HG03039 (cell line): Measurements from ENCODE around the gene FAM78B.

ENCODE experiments used
- ATAC-seq: cut with Tn5 transposase; IDR thresholded peaks from one replicate; pipeline ENCODE4 v1.9.1; 2021; ENCODE audit warnings: mild to moderate bottlenecking, moderate library complexity; ENCODE audit not compliant: unreplicated experiment

The FAM78B gene

DNA sequence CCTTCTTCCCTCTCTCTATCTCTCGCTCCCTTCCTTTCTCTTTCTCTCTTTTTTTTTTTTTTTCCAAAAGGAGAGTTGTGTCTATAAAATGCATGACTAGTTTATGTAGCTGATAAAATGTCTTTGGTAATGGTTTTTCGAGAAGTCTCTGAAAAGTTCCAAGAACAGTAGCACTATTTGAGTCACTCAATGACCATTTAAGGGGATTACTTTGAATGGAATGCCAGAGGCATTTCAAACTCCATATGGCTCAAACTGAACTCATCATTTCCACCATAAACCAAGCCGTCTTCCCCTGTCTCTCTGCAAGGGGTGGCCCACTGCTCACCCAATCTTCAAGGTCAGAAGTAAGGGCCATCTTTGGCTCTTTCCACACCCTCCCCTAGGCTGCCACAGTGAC is 93.3 kb downstream of the FAM78B start:
- ATAC-seq: no peak

DNA sequence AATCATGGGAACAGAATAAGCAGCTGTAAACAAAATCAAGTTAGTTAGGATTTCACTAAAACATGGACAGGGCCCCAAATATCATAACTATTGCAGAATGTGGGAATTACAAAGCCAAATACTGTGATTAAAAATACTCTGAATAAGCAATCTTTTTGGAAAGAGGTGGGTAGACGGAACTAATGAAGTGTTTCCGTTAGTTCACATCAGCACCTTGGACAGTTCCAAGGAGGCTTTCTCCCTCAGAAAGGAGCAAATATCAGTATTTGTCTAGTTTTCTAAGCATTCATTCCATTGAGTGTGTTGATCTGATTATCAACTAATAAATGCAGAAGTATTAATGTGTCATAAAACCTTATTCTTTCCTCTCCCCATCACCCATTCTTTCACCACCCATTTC is 97.4 kb downstream of the FAM78B start:
- no peak for ATAC-seq

DNA sequence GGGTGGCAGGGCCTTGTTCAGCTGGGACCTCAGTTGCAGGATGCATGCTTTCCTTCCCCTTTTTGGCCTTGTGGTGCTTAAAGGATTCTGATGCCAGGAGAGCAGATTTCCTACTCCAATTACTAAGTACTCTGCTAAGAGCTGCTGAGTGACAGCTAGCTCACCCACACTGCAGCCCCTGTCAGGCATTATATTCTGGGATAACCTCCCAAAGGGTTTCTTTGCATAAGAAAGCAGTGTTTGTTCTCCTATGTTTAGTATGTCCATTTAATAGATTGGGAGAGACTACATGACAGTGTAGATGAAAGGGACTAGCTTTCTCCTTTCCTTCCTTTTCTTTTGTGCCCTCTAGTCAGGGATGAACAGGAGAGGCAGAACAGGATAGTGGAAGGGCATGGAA is 100.7 kb downstream of the FAM78B start:
- ATAC-seq: no peak

DNA sequence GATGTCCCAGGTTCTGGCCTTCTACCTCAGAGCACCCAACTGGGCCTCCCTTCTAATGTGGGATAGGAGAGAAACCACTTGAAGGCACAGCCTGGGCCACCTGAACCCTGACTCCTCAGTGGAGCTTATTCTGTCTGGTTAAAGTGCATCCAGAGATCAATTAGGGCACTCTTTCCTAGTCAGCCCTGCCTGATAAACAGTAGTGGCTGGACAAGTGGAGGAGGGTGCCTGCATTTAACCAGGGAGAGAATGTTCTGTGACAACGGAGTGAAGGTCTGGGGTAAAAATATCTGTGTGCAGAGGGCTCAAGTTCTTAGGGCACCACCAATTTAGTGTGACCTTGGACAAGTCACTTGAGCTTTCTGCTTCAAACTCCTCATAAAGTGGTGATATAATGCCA is 101.8 kb downstream of the FAM78B start:
- ATAC-seq: no peak

DNA sequence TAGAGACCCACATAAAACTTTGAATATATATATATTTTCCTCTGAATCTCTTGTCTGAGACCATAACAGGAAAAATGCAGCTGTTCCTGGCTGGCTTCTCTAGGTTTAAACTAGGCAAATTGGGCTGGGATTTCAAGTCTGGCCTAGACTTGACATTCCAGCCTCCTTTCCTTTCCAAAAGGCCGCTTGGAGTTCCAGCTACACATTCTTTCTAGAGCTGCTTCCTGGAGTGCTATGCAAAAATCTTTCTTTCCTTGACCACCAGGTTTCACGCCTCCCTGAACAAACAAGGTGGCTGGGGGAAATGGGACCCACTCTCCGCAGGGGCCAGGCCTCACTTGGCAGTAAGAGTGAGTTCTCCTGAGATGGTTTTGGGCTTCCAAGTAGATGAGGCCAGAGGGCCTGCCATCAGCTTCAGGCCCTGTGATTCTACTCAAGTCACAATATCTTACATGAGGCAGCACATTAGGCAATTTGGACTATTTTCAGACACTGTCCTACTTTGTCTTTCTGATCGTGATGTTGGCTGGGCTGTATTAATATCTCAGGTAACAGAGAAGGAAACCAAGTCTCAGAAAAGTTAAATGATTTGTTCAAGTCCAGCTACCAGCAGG is 102.4 kb downstream of the FAM78B start:
- no peak for ATAC-seq

DNA sequence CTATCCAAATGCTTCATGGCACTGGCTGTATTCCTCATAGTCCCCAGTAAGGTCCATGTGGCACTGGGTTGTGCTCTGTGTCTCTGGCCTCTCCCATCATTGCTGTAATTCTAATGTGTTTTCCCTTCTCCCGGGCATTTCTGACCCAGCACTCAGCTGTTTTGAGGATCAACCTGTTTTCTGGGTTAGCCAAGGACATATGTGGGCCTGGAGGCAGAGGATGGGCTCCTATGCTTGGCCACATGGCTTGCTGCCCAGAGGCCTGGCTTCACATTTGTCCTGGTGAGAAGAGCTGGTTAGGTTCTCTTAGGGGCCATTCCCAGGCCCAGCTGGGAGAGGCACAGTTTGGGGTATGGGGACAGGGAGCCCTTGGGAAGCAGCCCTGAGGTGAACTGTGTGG is 103.1 kb downstream of the FAM78B start:
- no peak for ATAC-seq

DNA sequence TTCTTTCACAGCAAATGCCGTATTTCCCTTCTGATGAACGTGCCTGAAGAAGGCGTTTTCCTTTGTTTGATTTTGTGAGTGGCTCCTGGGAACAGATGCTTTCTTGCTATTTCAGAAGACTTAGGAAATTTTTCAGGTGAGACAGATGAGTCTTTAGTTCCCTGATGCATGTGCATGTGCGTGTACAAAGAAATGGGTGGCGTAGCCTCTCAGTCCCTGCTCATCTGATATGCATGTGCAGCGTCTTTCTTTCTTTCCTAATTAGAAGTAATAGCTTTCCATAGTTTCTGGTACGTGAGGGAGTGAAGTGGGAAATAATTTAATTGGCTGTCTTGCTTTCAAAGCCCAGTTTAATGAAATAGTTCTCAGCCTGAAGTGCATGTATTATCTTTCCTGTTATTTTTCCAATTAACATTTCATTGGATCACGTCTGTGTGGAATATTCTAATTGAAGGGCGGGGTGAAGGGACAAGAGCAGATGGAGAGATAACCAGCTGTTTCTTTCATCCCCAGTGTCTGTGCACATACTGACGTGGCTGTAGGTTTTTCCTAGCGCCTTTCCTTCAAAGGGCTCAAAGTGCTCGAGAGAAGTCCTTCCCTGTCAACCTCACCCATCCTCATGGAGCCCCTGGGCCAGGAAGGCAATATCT is 104.3 kb downstream of the FAM78B start:
- ATAC-seq: no peak

DNA sequence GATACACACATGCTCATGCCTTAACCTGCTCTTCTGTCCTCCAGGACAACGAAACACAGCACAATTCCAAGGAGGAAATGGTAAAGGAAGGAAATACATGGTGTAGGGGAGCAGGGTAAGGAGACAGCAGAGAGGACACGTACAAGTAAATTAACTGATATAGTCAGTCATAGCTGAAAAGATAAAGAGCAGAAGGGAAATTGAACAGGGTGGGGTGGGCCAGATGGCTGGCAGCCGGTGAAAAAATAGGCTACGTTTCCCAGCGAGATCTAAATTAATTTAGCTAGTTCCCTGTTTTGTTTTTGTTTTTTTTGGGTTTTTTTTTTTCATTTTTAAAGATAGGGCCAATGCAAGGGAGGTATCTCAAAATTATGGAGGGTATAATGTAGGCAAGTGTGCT is 109.2 kb downstream of the FAM78B start:
- ATAC-seq: no peak

DNA sequence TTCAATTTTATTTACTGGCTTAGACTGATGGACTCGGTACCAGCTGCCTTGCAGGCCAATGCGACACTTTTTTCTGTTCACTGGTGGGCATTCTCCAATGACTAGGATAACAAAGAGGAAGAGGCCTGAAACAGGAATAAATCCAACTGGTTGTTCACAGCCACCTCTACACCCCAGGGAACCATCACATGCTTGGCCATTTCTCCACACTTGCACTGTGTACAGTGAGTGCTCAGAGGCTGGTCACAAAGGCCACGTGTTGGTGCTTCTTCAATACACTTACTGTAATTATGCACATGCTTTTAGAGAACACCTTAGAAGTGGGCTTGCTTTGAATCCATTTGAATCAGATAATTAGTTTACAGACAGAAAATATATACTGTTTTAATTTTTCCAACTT is 113.4 kb downstream of the FAM78B start:
- ATAC-seq: no peak

DNA sequence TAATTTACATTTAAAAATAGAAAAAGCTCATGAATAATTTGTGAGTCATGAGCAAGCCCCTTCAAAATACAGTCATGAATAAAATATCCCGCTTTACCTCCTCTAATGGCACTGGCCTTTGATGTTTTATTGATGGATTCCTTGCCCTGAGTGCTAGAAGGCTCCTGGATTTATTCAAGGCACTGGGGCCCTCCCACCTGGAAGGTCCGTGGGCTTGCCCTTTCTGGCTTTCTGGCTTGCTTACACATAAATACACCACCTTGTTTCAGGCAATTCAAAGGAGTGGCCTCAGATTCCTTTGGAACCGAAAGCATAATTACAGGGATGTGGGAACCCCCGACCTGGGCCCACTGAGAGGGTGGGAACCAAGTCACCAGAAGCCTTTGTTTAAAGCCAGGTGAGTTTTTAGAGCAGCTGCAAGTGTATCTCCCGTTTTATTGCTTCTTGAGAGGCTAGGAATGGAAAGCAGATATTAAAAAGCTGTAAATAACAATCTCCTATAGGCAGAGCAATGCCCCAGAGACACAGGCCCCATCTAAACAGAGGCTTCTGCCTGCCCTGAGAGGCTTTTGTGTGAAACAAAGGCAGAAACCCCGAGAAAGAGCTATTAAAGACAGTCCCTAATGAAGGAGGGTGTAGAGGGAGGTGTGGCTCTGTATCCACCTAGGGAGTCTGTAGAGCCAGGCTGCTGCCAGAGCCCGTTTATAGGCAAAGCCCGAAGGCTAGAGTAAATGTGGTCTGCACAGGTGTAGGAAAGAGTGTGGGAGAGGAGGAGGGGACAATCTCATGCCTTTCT is 126.4 kb downstream of the FAM78B start:
- no peak for ATAC-seq

DNA sequence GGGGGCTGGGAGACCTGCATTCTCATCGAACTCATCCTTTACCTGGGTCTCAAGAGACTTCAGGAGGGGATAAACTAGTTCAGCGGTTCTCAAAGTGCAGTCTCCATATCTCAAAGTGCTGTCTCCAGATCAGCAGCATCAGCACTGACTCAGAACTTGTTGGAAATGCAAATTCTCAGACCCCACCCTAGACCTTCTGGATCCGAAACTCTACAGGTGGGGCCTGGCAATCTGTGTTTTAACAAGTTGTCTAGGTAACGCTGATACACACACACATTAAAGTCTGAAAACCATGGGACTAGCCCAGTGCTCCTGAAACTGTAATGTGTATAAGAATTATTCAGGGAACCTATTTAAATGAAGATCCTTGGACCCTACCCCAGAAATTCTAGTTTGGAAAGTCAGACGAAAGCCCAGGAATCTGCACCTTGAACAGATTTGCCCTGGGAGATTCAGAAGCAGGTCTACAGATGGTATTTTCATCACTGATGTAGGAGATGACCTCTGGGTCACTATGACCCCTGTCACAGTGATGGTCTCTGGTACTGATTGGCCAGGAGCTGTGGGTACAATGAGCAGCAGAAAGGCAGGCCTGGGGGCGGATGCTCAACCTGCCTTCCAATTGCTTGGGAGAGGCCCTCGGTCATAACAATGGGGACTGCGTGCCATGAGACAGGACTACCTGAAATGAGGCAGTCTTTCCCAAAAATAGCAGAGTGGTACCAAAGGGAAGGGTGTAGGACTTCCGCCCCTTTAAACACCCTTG is 127.2 kb downstream of the FAM78B start:
- ATAC-seq: no peak

DNA sequence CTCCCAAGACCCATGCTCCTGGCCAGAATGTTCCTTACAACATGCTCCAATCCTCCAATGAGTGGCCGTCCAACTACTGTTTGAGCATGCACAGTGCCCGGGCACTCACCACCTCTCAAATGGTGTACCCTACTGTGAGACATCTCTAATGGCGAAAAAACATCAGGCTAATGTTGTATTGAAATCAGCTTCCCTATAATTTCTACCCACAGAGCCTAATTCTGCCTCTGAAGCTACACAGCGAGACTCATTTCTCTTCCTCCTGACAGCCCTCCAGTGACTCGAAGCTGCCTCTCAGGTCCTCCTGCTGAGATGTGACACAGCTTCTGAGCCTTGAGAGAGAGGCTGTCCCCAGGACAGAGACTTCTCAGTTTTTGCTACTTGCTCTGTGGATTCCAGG is 130.7 kb downstream of the FAM78B start:
- no peak for ATAC-seq

DNA sequence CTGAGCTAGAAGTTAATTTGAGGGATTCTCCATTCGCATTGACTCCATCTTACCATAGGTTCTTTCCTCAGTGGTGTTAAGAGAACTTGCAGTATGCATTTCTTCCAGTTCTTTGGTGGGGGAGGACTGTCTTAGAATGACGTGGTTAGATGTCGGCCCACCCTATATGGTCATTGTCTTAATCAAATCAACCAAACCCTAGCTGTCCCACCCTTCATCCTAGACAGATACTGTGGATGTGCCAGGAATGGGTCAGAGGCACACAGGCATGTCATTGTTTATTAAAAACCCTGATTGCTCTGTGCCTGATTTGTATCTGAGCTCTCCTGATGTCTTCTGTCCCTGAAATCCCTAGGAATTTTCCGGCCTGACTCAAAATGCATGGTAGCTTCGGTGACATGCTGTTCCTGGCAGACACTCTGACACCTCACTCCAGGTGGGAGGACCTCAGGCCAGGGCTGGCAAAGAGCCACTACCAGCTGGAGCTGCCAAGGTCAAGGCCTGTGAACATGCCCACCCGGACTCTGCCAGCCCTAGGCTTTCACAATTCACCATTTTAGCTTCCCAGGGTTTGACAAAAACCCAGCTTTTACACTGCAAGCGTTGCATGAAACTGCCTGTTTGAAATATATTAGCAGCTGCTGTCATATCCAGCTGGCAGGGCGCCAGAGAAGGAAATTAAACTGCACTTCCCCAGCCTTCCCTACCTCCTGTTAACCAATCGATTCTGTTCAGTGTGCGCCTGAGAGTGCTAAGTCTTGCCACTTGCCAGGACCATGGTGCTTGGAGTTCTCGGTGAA is 134.0 kb downstream of the FAM78B start:
- ATAC-seq: no peak

DNA sequence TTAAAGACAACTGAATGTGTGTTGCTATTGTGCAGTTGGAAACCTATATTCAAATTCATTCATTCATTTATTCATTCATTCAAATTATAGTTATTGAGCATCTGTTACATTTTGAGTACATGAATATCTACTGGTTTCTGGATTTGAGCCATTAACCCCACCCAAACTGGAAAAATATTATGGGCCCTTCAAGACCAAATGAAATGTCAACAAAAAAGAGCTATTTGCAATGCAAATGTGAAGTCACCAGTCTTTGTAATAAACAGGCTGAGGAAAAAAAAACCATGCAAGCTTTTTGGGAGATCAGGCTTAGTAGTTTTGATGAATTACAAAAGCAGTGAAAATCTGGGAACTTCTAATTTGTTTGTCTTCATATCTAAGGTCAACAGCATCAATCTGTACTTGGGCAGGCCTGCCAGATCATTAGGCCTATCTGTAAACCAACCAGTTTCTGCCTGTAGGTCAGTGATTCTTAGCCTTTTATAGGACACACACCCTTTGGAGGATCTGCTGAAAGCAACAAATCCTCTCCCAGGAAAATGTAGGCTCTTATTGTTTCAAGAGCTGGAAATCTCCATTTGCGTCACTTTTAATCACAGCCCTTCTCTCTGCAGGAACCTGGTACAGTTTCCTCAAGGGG is 134.7 kb downstream of the FAM78B start:
- ATAC-seq: no peak

DNA sequence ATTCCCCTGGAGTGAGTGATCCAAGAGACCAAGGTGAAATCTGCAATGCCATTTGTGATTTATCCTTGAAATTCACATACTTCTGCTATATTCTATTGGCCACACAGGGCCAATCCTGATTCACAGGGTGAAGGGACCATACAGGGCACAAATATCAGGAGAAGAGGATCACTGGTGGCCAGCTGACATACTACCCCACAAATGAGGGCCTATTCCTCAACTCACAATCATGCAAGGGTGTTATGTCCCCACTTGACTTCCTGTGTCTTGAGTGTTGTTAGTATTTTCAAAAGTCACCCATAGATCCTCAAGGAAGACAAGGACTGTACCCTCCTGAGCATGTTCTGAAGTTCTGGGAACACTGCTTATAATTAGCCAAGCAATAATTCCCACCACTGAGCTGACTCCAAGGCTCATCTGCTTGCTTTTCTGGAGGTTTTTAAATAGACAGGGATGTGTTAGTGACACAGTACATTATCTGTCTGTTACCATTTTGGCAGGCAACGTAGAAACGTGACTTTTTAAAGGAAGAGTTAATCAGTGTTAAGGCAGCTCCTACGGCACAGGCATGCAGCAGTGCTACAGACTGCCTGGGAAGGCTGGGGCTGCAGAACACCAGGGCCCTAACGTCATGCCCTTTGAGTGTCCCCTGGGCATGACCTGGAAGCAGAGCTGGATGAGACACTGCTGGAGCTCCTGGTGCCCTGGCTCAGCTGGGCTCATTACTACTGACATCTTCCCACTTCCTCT is 137.4 kb downstream of the FAM78B start:
- ATAC-seq: no peak

DNA sequence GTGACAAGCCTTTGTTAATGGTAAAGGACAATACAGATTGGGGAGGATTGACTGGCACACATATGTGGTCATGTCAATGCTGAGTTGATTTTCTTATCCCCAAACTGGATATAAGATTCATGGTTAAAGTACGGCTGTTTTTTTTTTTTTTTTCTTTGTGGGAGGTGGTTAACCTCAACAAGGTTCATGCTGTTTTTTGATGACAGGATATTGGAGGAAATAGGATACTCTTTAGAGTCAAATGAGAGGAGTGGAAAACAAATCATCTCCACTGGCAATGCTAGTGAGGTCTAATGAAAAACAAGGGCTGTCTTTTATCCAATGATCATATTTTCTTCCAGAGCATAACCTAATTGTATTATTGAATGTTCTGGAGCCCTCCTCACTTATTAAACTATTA is 140.2 kb downstream of the FAM78B start:
- no peak for ATAC-seq

DNA sequence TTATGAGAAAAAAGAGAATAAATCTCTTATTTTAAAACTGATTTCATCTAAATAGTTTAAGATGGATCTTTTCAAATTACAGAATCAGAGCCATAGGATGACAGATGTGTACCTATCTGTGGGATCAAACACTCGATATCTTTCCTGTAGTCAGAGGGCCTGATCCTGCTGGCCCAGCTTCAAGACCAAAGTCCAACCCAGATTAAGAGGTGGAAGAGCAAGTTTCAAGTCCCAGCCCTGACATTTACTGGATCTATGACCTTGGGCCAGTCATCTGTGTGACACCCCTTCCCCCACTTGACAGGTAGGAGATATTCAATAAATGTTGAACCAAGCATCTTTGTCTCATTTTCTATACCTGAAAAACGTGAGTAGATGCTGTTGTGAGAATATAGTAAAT is 140.7 kb downstream of the FAM78B start:
- ATAC-seq: no peak

DNA sequence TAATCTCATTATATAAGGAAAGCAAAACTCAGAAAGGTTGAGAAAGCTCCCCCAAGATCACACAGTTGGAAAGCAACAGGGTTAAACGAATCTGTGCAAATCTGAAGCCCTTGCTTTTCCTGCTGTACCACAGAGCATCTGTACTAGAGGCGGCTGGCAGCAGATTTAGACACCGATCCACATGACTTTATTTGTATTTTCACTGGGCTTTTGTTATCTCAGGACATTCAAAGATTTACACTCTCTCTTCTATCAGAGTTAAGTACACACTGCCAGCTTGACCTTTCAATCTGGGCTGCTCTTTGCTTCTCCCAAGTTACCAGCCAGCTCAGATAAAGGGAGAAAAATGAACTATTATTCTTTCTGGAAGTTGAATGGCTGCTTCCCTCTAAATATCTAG is 146.6 kb downstream of the FAM78B start:
- ATAC-seq: no peak
